Effector memory CD8-positive, alpha-beta T cell (primary cell): ENCODE results near the gene ARHGEF25.

Experiments
- ATAC-seq: fragments of 150-1000 bp; cut with Tn5 transposase; replicated peaks from 2 replicates; pipeline ENCODE4 v1.10.0; 2021; ENCODE audit warnings: mild to moderate bottlenecking, moderate library complexity
- DNase-seq, 3 experiments: peaks; one replicate each; pipeline ENCODE4 v3.0.0; 2021
- H3K27ac Mint-ChIP-seq, 2 donors: one replicate each; pipeline ENCODE4 v1.8.0; 2022; ENCODE audit warnings: mild to moderate bottlenecking in 2 of 2, mixed read lengths in 2 of 2, moderate library complexity in 2 of 2
- H3K27me3 Mint-ChIP-seq, 2 donors: one replicate each; pipeline ENCODE4 v1.8.0; 2022; ENCODE audit warnings: mixed read lengths in 2 of 2
- H3K36me3 Mint-ChIP-seq: one replicate; pipeline ENCODE4 v1.8.0; 2022; ENCODE audit warnings: mild to moderate bottlenecking, moderate library complexity, mixed read lengths; ENCODE audit not compliant: insufficient read depth
- H3K4me1 Mint-ChIP-seq, 2 donors: one replicate each; pipeline ENCODE4 v1.8.0; 2022; ENCODE audit warnings: low read depth in 2 of 2, mixed read lengths in 2 of 2
- H3K4me3 Mint-ChIP-seq, 2 donors: one replicate each; pipeline ENCODE4 v1.8.0; 2022; ENCODE audit warnings: mild to moderate bottlenecking in 2 of 2, mixed read lengths in 2 of 2, moderate library complexity in 2 of 2
- H3K9me3 Mint-ChIP-seq, 2 donors: one replicate each; pipeline ENCODE4 v1.8.0; 2022; ENCODE audit warnings: mixed read lengths in 2 of 2

ARHGEF25 gene

DNA sequence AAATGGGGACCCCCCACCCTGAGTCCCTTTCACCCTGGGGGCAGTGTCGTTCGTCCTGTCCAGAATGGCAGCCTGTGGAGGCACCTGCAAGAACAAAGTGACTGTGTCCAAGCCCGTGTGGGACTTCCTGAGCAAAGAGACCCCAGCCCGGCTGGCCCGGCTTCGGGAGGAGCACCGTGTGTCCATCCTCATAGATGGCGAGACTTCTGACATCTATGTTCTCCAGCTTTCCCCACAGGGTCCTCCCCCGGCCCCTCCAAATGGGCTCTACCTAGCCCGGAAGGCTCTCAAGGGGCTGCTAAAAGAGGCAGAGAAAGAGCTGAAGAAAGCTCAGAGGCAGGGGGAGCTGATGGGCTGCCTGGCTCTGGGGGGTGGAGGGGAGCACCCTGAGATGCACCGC is 4.4 kb upstream of the ARHGEF25 start:
- H3K9me3 Mint-ChIP-seq: no peaks in the 10 kb centered on the region
- no peak overlapping the region for H3K4me3 Mint-ChIP-seq
- H3K36me3 Mint-ChIP-seq: peaks cover 3% of the 10 kb centered on the region
- ATAC-seq (no peak), DNase-seq (no peak)
- peaks cover 0 to 6% of the 10 kb centered on the region in 2 donors for H3K27me3 Mint-ChIP-seq
- H3K27ac Mint-ChIP-seq: no peak overlapping the region
- H3K4me1 Mint-ChIP-seq: peaks cover 28 to 32% of the 10 kb centered on the region in 2 donors

DNA sequence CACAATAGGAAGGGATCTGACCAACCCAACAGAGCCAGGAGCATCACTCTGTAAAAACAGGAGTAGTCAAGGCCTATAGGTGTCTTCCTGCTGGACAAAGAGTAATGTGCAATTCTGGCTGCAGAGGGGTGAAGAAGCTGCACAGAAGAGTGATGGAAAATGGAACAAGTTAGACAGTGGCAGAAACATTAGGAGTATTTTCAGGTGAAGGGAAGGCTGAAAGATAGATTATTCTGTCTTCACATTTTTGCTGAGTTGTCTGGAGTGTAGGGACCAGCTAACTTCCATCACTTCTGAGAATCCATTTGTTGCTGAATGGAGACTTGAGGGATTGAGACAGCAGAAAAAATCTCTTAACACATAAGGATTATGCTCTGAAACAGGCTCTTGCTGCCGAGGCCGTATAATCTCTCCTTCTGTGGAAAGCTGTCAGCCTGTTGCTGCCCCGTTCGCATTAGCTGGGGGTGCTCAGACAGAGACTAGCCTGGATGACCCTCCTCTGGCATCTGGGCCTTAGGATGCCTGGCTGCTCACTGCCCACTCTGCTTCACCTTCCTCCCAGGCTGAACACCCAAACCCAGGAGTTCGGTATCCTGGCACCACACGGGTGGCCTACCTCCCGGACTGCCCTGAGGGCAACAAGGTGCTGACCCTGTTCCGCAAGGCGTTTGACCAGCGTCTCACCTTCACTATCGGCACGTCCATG is 3.1 kb upstream of the ARHGEF25 start:
- no peak for DNase-seq
- Mint-ChIP-seq H3K9me3 (no peaks in the 10 kb centered on the region), H3K27ac (no peak overlapping the region), H3K27me3 (peaks cover 6 to 10% of the 10 kb centered on the region in 2 donors), H3K4me3 (no peak overlapping the region), H3K36me3 (peaks cover 3% of the 10 kb centered on the region), H3K4me1 (peaks cover 22 to 26% of the 10 kb centered on the region in 2 donors)
- no peak for ATAC-seq

DNA sequence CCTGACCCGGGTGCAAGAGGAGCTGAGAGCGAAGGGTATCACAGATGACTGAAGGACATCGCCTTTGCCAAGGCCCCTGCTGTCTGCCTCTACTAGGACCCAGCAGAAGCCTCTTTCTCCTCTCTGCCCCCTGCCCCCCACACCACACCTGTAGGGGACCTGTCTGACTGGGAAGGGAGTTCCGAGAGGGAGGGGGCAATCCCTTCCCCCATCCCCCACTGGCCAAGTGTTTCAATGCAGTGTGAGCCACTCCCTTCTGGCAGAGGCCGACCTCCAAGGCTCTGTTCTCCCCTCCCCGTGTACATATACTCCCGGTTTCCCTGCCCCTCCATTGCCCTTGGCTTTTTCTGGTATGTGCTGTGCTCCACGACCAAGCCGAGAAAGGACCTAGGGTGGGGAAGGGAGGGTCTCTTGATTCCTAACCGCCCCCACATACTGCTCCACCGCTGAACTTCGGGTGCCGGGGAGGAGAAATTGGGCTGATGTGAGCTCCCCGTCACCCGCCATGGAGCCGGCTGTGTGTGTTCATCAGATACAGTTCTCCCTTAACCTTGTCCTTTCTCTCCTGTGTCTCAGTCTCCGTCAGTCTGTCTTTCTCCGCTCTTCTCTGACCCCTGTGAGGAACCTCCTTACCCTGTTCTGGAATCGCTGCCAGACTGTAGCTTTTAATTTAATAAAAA is 2.0 kb upstream of the ARHGEF25 start:
- peaks cover 15 to 16% of the 10 kb centered on the region in 2 donors for H3K4me1 Mint-ChIP-seq
- no peaks in the 10 kb centered on the region for H3K36me3 Mint-ChIP-seq
- H3K27me3 Mint-ChIP-seq: peaks cover 6 to 22% of the 10 kb centered on the region in 2 donors
- ATAC-seq: no peak
- no peak for DNase-seq
- H3K27ac Mint-ChIP-seq: no peak overlapping the region
- H3K4me3 Mint-ChIP-seq: no peak overlapping the region
- no peaks in the 10 kb centered on the region for H3K9me3 Mint-ChIP-seq

DNA sequence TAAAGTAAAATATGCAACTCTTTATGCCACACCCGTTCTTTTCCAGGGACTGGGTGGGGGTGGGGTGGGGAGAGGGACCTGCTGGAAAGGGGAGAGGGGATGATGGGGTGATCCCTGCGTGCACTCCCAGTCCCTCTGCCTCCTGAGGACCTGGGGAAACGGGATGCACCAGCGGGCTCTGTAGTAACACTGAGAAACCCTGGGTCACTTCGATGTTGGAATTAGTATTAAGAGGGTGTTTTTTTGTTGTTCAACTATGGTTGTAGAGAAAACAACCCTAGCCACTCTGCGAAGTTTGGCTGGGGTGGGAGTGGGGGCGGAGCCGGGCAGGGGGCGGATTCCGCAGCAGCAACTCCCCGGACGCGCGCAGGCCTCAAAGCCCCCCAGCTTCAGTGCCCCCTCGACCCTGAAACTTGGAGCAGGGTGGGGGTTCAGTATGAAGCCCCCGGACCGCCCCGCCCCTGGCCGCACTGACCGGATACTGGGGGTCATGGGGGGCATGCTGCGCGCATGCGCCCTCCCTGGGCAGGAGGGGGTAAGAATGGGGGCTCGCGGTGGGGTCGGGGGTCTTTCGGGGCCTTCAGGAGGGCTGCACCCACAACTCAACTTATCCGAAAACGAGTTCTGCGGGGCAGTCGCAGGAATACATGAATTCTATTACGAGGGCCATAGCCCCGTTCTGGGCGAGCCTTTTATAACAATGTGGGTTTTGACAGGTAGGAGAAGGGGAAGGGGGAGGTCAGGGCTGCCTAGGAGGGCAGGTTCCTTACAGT is 1.3 kb upstream of the ARHGEF25 start:
- Mint-ChIP-seq H3K4me1 (peaks cover 11 to 13% of the 10 kb centered on the region in 2 donors), H3K27ac (no peak overlapping the region), H3K4me3 (peak overlapping the region; percentile 71 to 85), H3K9me3 (no peaks in the 10 kb centered on the region), H3K36me3 (no peaks in the 10 kb centered on the region), H3K27me3 (peaks cover 6 to 29% of the 10 kb centered on the region in 2 donors)
- DNase-seq: no peak
- ATAC-seq: peak; percentile 10

- H3K4me1 Mint-ChIP-seq: peaks cover 6 to 9% of the 10 kb centered on the region in 2 donors
- peaks cover 6 to 35% of the 10 kb centered on the region in 2 donors for H3K27me3 Mint-ChIP-seq
- no peaks in the 10 kb centered on the region for H3K36me3 Mint-ChIP-seq
- ATAC-seq (peak; percentile 34), DNase-seq (no peak)
- H3K4me3 Mint-ChIP-seq: peak overlapping the region; percentile 71 to 85
- H3K27ac Mint-ChIP-seq: no peak overlapping the region
- H3K9me3 Mint-ChIP-seq: no peaks in the 10 kb centered on the region
Observed at GRCh38 chr12:57610554-57611107, 604 bp upstream of the ARHGEF25 start.

DNA sequence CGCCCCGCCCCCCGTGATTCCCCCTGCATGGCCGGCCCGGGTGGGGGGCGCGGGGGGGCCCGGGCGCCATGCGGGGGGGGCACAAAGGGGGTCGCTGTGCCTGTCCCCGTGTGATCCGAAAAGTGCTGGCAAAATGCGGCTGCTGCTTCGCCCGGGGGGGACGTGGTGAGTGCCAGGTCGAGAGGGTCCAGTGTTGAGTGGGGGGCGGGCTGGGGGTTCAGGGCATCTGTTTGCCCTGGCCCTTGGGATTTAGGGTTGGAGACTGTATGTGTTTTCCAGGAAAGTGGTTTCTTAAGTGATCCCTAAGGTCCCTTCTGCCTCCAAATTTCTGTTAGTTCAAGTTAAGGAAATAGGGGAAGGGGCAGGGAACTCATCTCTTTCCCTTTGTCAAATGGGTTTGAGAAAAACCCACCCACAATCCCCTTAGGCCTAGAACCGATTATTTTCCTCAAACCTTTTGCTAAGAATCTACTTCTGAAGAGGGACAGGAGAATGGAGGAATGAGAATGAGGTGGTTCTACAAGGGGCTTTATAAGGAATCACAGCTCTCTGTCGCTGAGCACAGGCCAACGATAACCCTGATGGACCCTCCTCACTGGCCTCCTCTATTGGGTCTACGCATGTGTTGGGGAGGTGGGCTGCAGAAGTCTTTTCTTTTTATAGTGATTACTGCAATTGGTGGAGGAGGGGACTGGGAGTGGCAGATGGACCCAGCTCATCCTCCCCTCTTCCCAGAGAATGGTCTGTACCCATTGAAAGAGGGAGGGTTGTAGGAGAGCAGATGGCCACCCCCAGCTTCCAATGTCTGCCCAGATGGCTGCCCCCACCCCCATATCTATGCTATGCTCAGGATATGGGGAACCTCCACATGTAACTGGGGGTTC is 834 bp downstream of the ARHGEF25 start:
- no peak overlapping the region for H3K27ac Mint-ChIP-seq
- peaks cover 4 to 8% of the 10 kb centered on the region in 2 donors for H3K4me1 Mint-ChIP-seq
- no peak for ATAC-seq
- no peak for DNase-seq
- no peaks in the 10 kb centered on the region for H3K9me3 Mint-ChIP-seq
- peaks cover 16 to 50% of the 10 kb centered on the region in 2 donors for H3K27me3 Mint-ChIP-seq
- peak overlapping the region; percentile 38 to 71 for H3K4me3 Mint-ChIP-seq
- H3K36me3 Mint-ChIP-seq: no peaks in the 10 kb centered on the region

DNA sequence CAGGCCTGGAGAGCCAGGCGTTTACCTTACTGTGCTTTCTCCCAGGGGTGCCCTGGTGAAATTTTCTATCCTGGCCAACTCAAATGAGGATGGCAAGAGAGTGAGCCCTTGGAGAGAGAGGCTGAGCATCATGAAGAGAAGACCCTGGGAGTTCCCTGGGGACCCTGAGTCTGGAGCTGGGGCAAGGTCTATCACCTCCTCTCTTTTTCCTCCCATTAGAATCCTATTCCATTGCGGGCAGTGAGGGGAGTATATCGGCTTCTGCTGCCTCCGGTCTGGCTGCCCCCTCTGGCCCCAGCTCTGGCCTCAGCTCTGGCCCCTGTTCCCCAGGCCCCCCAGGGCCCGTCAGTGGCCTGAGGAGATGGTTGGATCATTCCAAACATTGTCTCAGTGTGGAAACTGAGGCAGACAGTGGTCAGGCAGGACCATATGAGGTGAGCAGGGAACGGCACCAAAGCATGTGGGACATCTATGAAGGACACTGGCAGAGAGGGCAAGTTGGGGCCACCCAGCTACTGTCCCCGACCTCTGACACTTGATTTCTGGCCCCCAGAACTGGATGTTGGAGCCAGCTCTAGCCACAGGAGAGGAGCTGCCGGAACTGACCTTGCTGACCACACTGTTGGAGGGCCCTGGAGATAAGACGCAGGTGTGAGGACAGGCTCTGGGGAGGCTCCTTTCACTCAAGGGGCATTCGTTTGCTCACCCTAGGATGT is 1.6 kb downstream of the ARHGEF25 start:
- peaks cover 24 to 58% of the 10 kb centered on the region in 2 donors for H3K27me3 Mint-ChIP-seq
- ATAC-seq (no peak), DNase-seq (no peak)
- peaks cover 4 to 8% of the 10 kb centered on the region in 2 donors for H3K4me1 Mint-ChIP-seq
- H3K4me3 Mint-ChIP-seq: peak overlapping the region in 1 of 2 donors; percentile 38
- H3K36me3 Mint-ChIP-seq: no peaks in the 10 kb centered on the region
- H3K27ac Mint-ChIP-seq: no peak overlapping the region
- H3K9me3 Mint-ChIP-seq: no peaks in the 10 kb centered on the region

DNA sequence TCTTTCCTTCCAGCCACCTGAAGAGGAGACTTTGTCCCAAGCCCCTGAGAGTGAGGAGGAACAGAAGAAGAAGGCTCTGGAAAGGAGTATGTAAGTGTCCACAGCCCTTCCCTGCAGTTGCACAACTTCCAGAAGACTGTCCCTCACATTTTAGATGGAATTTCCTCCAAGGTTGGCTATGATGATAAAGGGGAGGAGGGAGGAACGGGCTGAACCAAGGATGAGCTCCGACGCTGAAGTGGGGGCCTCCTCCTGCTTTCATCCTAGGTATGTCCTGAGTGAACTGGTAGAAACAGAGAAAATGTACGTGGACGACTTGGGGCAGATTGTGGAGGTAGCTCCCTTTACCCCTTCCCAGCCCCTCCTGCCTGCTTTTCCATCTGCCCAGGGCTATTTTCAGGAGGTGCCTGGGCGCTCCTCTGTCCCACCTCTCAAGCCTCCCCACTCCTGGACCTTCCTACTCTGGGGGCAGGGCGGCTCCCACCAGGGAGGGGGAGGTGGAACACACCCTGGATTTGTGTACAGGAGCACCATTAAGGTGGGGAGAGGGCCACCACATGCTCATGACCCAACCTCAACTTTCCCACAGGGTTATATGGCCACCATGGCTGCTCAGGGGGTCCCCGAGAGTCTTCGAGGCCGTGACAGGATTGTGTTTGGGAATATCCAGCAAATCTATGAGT is 2.3 kb downstream of the ARHGEF25 start:
- ATAC-seq (no peak), DNase-seq (no peak)
- peaks cover 28 to 65% of the 10 kb centered on the region in 2 donors for H3K27me3 Mint-ChIP-seq
- H3K36me3 Mint-ChIP-seq: no peaks in the 10 kb centered on the region
- peaks cover 4 to 8% of the 10 kb centered on the region in 2 donors for H3K4me1 Mint-ChIP-seq
- no peak overlapping the region for H3K27ac Mint-ChIP-seq
- no peak overlapping the region for H3K4me3 Mint-ChIP-seq
- H3K9me3 Mint-ChIP-seq: no peaks in the 10 kb centered on the region

DNA sequence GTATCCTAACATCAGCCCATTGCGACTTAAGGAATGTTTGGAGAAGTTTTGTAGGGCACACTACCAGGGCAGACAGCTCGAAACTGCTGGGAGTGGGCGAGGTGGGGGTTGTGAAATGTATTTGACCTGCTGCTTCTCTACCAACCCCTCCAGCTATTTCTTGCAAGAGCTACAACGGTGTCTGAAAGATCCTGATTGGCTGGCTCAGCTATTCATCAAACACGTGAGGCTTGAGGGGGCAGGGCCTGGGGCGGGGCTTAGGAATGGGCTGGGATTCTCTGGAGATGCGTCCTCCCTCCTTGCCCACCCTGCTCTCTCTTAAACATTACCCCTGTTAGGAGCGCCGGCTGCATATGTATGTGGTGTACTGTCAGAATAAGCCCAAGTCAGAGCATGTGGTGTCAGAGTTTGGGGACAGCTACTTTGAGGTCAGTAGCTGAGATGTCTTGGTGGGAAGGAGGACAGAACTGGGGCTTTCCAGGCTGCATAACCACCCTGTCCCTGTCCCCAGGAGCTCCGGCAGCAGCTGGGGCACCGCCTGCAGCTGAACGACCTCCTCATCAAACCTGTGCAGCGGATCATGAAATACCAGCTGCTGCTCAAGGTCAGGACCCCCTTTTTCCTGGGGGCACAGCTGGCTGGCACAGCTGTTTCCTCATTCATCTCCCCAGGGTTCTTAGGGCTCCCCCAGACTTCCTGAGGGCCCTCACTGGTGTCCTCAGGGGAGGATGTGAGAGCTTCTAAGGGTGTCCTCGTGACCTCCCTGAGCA is 3.1 kb downstream of the ARHGEF25 start:
- DNase-seq (no peak), ATAC-seq (no peak)
- Mint-ChIP-seq H3K27ac (no peak overlapping the region), H3K36me3 (no peaks in the 10 kb centered on the region), H3K4me3 (no peak overlapping the region), H3K27me3 (peaks cover 35 to 73% of the 10 kb centered on the region in 2 donors), H3K4me1 (peaks cover 4 to 12% of the 10 kb centered on the region in 2 donors), H3K9me3 (no peaks in the 10 kb centered on the region)

DNA sequence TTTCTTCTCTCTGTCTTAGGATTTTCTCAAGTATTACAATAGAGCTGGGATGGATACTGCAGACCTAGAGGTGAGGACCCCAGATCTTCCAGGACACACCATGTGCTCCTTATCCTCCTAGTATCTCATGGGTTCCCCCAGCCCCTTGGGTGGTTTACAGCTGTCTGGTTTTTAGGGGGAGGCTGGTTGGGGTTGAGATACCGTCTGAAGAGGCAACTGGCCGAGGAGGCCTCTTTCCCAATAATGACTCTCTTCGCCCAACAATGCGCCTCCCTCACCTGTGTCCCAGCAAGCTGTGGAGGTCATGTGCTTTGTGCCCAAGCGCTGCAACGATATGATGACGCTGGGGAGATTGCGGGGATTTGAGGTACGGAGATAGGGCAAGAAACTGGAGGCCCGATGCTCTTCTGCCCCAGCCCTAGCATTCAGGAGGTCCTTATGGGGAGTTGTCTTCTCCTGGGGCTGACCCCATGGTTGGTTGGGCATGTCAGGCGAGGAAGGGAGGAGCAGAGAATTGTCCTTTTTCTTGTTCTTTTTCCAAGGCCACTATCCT is 3.8 kb downstream of the ARHGEF25 start:
- Mint-ChIP-seq H3K4me1 (peaks cover 4 to 17% of the 10 kb centered on the region in 2 donors), H3K9me3 (no peaks in the 10 kb centered on the region), H3K4me3 (no peak overlapping the region), H3K36me3 (no peaks in the 10 kb centered on the region), H3K27me3 (peaks cover 41 to 79% of the 10 kb centered on the region in 2 donors), H3K27ac (no peak overlapping the region)
- DNase-seq (no peak), ATAC-seq (no peak)

DNA sequence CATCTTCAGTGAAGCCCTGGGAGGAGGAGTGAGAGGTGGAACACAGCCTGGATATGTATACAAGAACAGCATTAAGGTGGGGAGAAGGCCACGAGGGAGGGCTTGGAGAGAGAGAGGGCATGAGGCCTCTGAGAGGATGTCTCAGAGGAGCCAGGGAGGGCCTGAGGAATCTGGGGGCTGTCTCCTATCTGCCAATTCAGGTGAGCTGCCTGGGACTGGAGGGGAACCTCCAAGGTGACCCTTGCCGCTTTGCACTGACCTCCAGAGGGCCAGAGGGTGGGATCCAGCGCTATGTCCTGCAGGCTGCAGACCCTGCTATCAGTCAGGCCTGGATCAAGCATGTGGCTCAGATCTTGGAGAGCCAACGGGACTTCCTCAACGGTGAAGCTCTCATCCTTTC is 4.4 kb downstream of the ARHGEF25 start:
- H3K9me3 Mint-ChIP-seq: no peaks in the 10 kb centered on the region
- peaks cover 4 to 19% of the 10 kb centered on the region in 2 donors for H3K4me1 Mint-ChIP-seq
- H3K27ac Mint-ChIP-seq: no peak overlapping the region
- ATAC-seq (no peak), DNase-seq (no peak)
- no peak overlapping the region for H3K4me3 Mint-ChIP-seq
- no peaks in the 10 kb centered on the region for H3K36me3 Mint-ChIP-seq
- H3K27me3 Mint-ChIP-seq: peaks cover 41 to 85% of the 10 kb centered on the region in 2 donors
